D721Med (cell line): ENCODE data around the gene TOLLIP.

Experiments used
- DNase-seq: peaks from one replicate; pipeline ENCODE4 v3.0.0; 2011; ENCODE audit warnings: low spot score; ENCODE audit not compliant: insufficient read length
- FAIRE-seq: peaks from 2 replicates; lab custom pipeline; 2011; peaks lifted over from hg19 to GRCh38; lab: Jason Lieb, UNC
- TF ChIP-seq, protein P1 (sequence below): IDR thresholded peaks from 2 replicates; pipeline ENCODE4 v1.5.1; 2012; ENCODE audit warnings: mild to moderate bottlenecking, control low read depth; ENCODE audit not compliant: insufficient read depth; ENCODE audit errors: missing control alignments

Gene TOLLIP

DNA sequence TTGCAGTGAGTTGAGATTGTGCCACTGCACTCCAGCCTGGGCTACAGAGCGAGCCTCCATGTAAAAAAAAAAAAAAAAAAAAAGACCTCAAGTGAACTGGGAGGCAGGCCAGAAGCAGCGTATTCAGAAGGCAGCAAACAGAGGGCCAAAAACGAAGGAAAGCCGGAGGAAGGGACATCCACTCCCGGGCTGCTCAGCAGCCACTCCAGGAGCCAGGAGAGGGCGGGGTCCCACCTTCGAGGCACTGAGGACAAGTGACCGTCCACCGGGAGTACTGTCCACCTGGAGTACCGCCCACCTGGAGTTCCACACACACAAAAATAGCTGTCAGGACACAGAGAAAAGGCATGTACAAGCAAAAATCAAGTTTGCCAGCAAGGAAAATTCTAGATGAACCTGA is 5.5 kb downstream of the TOLLIP start:
- FAIRE-seq = no peak
- TF ChIP-seq, protein P1, sequence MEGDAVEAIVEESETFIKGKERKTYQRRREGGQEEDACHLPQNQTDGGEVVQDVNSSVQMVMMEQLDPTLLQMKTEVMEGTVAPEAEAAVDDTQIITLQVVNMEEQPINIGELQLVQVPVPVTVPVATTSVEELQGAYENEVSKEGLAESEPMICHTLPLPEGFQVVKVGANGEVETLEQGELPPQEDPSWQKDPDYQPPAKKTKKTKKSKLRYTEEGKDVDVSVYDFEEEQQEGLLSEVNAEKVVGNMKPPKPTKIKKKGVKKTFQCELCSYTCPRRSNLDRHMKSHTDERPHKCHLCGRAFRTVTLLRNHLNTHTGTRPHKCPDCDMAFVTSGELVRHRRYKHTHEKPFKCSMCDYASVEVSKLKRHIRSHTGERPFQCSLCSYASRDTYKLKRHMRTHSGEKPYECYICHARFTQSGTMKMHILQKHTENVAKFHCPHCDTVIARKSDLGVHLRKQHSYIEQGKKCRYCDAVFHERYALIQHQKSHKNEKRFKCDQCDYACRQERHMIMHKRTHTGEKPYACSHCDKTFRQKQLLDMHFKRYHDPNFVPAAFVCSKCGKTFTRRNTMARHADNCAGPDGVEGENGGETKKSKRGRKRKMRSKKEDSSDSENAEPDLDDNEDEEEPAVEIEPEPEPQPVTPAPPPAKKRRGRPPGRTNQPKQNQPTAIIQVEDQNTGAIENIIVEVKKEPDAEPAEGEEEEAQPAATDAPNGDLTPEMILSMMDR = no peak

DNA sequence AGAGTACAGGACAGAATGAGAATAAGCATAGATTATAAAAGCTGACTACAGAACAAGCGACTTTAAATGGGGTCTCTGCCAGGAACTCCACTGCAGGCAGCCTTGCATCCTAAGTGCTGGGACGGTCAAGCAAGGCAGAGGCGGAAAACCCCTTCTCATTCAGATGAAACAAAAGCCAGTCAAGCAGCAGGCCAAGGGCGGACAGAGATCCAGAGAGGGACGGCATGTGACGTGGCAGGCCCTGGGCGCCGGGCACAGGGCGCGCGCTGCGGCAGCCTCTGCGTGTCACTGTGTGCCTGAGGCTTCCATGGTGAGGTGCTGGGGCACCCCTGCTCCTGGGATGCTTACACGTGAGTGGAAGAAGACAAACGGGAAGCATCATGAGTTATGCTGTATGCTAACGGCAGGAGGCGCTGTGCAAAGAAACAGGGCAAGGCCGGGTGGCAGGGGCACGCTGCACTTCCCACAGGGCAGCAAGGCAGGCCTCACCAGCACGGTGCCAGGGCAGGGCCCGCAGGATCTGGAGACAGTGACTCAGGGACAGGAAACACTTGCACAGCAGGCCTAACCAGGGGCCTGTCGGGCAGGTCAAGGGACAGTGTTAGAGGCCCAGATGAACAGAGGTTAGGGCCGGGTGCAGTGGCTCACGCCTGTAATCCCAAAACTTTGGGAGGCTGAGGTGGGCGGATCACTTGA is 6.2 kb downstream of the TOLLIP start:
- FAIRE-seq = no peak
- TF ChIP-seq, protein P1 = no peak
- no peak for DNase-seq

More for the DNA sequence above, 5.5 kb downstream of the TOLLIP start:
- no peak for DNase-seq

DNA sequence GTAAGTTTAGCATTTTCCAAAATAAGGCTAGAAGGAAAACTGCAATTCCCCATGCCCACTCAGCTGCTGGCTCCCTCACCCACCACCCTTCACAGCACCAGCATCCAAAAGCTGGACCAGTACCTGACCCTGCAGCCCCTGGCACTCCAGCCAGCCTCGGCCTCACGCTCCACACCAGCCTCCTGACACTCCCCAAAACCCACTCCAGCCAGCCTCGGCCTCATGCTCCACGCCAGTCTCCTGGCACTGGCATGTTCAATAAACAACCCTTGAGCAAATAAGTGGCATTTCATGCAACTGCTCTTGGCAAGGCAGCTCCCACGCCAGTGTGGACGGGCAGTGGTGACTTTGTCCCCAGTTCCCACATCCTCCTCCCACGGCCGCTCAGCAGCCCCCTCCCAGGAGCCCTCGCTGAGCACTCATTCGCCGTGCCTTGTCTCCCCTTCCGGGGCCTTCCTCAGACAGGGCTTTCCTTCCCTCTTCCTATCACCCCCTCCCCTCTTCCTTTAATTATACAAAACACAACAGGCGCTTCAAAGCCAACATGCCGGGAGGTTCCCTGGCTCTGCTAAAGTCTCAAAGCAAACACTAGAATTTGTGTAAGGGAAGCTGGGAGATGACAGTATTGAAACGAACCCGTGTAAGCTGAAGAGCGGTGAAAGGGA is 6.8 kb downstream of the TOLLIP start:
- DNase-seq = no peak
- FAIRE-seq = no peak
- TF ChIP-seq, protein P1 = no peak

DNA sequence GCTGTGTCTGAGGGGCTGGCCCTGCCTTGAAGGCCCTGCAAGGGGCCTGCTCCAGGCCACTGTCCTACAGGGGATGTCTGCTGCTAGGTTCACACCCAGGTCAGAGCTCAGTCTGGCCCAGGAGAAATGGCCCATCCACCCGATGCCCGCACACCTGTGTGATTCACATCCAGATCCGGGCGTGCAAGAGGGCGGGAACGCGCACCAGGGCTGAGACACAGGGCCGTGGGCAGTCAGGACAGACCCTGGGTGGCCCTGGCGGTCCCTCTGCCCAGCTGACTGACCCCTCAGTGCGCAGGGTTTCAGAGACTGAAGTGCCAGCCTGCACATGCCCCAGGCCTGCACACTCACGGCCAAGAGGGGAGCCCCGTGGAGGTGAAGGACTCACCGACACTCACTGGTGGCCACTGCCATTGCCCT is 7.4 kb downstream of the TOLLIP start:
- FAIRE-seq (no peak), DNase-seq (no peak)
- TF ChIP-seq, protein P1 = no peak

DNA sequence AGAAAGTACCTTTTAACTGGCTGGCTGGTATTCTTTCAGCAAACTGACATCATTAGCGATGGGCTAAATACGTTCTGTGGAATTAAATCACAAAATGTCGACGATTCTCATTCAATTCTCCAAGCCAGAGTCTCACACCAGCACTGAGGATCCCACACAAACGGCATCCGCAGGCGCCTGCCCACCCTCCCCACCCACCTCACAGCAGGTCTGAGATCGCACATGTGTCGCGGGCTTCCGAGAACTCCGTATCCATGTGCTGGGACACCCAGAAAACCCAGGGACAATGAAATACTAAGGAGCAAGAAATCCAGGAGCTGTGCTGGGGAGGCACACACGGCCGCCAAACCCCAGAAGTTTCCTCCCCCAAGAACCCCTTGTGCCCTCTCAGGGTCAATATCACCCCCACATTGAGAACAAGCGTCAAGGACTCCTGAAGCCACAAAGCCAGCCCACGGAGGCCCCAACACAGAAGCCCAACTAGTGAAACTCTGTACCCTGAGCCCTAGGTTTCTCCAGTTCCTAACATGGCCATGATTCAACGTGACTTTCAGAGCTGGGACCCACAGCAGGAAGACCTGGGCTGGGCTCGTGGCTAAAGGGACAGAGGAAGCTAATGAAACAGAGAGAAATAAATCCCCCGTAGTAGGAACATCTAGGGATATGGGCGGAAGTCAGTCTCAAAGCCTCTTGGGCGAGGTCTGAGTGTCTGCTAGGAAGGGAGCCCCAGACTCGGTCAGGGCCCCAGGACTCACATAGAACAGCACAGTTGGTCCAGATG is 8.0 kb downstream of the TOLLIP start:
- DNase-seq (no peak), FAIRE-seq (no peak)
- TF ChIP-seq, protein P1 = no peak

DNA sequence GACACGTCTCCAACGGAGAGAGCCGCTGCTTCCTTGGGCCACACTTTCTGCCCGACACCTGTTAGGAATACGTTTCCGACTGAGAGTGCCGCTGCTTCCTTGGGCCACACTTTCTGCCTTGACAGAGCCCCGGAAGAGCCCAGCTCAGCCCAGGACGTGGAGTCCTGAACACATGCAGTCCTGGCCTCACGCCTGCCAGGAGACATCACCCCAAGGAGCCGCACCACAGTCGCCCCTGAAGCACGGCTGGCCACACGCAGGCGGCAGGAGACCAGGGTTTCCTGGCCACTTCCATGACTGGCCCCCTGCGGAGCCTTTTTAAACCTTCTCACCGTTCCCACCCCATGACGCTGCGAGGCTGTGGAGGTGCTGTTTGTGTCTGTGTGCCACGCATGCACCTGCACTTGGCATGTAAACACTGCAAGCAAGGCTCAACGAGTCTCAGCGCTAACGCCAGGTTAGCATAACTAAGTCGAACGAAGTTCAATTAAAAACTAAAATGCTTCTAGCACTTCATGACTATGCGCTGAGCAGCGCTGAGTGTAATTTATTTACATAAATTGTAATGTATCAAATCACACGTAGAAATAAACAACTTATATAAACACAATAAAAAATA is 8.8 kb downstream of the TOLLIP start:
- FAIRE-seq = no peak
- DNase-seq = no peak
- TF ChIP-seq, protein P1 = no peak
